Adipocyte (in vitro differentiated cells): ENCODE data around the gene TSC2.
"Not testable (repeated sequence)": the region's sequence is repeated elsewhere in the genome, so short reads cannot be mapped to it uniquely, and the experiment has no call there.

Source experiments
- DNase-seq: peaks from one replicate; pipeline ENCODE4 v3.0.0-alpha.2; 2015; ENCODE audit warnings: low read depth
- H3K27me3 ChIP-seq: replicated peaks from 2 replicates; pipeline ENCODE4 v1.7.0; 2013; ENCODE audit warnings: mild to moderate bottlenecking, low read length, moderate library complexity; ENCODE audit not compliant: control insufficient read depth, insufficient read depth
- H3K36me3 ChIP-seq: 2 replicates; pipeline ENCODE4 v1.7.0; 2013; ENCODE audit warnings: low read length, mild to moderate bottlenecking, moderate library complexity; ENCODE audit not compliant: control insufficient read depth, insufficient read depth, severe bottlenecking
- H3K4me1 ChIP-seq: 2 replicates; pipeline ENCODE4 v1.7.0; 2013; ENCODE audit warnings: mild to moderate bottlenecking, low read length, moderate library complexity; ENCODE audit not compliant: control insufficient read depth, insufficient read depth
- H3K4me3 ChIP-seq: 2 replicates; pipeline ENCODE4 v1.7.0; 2013; ENCODE audit warnings: mild to moderate bottlenecking, low read length, moderate library complexity
- H3K9ac ChIP-seq: 2 replicates; pipeline ENCODE4 v1.7.0; 2013; ENCODE audit warnings: mild to moderate bottlenecking, low read length, moderate library complexity
- H3K9me3 ChIP-seq: 2 replicates; pipeline ENCODE4 v1.7.0; 2013; ENCODE audit warnings: mild to moderate bottlenecking, low read length, moderate library complexity; ENCODE audit not compliant: control insufficient read depth

Gene TSC2

DNA sequence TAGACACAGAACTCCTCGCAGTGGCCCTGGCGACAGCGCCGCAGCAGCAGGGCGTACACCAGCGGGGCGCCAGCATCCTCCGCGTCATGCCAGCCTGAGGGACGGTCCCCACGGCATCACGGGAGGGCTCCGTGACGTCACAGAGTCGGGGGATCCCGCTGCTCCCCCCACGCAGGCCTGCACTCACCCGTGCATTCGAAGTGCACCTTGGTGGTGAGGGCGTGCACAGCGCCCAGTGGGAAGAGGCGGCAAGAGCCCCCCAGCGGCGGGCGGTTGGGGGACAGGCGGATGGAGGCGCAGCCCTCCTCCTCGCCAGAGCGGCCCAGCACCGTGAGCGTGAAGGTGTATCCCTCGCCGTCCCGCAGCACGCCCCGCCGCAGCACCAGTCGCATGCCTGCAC, 58.4 kb downstream of the TSC2 start:
- not testable (repeated sequence) for H3K9ac ChIP-seq, H3K27me3 ChIP-seq, H3K4me1 ChIP-seq, H3K9me3 ChIP-seq, H3K4me3 ChIP-seq, DNase-seq
- H3K36me3 ChIP-seq, result peaks cover 22% of the 10 kb centered on the region

DNA sequence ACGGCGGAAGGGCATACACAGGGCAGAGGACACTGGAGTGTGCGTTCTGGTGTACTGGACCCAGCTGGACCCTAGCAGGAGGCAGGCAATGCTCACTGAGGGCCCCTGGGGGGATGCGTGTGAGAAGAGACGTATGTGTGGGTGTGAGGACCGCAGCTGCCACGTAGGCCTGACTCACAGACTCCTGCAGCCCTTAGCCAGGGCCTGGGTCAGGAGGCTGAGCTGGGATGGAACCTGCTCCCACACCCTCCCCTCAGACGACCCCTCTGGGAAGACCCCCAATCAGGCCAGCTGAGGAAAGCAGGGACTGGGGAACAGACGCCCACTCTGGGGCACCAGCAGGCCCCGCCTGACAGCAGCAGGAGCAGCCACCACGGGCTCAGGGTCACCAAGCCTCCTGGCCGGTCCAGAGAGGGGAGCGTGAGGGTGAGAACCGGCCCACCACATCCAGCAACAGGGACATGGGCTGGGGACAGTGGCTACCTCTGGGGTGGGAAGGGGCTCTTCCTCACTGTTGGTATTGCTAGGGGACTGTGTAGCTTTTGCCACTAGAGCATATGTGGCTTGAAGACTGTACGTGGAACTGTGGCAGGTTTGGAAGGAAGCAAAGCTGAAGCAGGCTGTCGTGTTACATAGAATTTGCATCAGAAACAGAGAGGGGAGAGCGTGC, 59.5 kb downstream of the TSC2 start:
- H3K36me3 ChIP-seq, result peaks cover 22% of the 10 kb centered on the region
- DNase-seq, H3K9me3 ChIP-seq, H3K4me1 ChIP-seq, H3K4me3 ChIP-seq, H3K9ac ChIP-seq, H3K27me3 ChIP-seq: not testable (repeated sequence)

DNA sequence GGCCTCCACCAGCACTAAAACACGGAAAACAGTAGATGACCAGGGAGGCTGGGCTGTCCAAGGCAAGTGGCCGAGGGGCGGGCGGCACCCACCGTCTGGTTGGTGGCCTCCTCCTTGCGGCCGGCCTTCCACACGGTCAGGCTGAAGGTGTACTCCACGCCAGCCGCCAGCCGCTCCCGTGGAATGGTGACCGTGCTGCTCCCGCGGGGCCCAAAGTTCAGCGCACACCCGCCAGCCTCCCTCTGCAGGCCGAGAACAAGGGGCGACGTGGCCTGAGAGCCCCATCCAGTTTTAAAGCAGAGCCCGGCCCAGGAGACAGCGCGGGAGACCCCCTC, 60.0 kb downstream of the TSC2 start:
- not testable (repeated sequence) for H3K27me3 ChIP-seq, H3K4me1 ChIP-seq, H3K4me3 ChIP-seq, H3K9ac ChIP-seq, DNase-seq, H3K9me3 ChIP-seq
- H3K36me3 ChIP-seq, result peaks cover 17% of the 10 kb centered on the region

DNA sequence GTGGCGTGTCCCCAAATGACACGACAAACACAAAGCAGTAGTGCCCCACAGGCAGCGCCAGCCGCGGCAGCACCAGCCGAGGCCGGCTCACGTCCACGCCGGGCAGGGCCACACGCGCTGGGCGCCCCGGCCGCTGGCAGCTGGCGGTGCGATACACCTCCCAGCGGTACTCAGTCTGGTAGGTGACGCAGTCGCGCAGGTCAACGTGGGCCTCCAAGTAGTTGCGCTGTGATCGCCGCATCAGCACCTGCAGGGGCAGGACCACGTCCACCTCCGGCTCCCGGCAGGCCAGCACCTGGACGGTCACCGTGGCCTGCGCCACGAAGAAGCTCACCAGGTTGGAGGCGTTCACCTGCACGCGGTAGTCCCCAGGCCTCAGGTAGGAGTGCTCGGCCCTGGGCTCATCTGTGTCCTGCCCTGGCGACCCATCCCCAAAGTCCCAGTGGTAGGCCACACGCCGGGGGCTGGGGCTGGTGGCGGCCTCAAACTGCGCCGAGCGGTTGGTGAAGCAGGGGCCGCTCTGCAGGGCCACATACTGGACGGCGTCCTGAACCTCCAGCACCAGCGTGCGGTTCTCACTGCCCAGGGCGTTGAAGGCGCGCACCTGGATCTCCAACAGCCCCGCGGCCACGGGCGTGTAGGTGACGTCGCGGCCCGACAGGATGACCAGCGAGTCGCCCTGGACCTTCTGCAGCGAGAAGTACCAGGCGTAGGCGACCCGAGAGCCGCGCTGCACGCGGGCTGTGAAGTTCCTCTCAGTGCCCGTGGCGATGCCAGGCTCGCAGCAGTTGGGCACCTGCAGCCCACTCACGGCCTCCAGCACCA, 60.9 kb downstream of the TSC2 start:
- H3K36me3 ChIP-seq, result peaks cover 17% of the 10 kb centered on the region

DNA sequence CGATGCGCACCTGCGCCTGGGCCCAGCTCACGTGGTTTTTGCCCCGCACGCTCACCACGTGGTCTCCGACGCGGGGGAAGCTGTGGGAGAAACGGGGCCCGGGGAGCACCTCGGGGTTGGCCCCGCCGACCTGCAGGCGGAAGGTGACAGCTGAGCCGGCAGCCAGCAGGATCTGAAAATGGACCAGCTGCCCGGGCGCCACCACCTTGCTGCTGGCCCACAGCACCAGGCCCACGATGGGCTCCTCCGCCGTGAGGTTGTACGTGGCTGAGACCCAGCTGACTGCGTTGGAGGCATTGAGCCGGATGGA, 61.4 kb downstream of the TSC2 start:
- H3K4me3 ChIP-seq, H3K4me1 ChIP-seq, H3K27me3 ChIP-seq, DNase-seq, H3K9me3 ChIP-seq, H3K9ac ChIP-seq: not testable (repeated sequence)
- peaks cover 18% of the 10 kb centered on the region for H3K36me3 ChIP-seq

More for the DNA sequence above, 60.9 kb downstream of the TSC2 start:
- not testable (repeated sequence) for H3K9ac ChIP-seq, H3K27me3 ChIP-seq, H3K4me1 ChIP-seq, DNase-seq, H3K4me3 ChIP-seq, H3K9me3 ChIP-seq

DNA sequence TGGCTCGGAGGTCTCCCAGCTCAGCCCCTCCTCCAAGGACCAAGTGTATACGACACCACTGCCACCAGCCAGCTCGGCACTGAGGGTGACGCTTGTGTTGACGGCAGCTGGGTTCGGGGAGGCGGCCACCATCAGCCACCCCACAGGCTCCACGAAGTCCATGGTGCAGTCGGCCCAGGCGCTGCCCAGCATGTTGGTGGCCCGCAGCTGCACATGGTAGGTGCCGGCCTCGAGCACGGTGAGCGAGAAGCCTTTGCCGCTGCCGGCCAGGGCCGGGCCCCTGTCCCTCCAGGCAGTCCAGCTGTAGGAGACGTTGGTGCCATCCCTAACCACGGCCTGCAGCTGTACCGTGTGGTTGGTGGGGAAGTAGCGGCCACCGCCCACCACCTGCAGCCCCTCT, 62.1 kb downstream of the TSC2 start:
- DNase-seq, H3K27me3 ChIP-seq, H3K9me3 ChIP-seq, H3K9ac ChIP-seq, H3K4me1 ChIP-seq, H3K4me3 ChIP-seq: not testable (repeated sequence)
- peaks cover 19% of the 10 kb centered on the region for H3K36me3 ChIP-seq

DNA sequence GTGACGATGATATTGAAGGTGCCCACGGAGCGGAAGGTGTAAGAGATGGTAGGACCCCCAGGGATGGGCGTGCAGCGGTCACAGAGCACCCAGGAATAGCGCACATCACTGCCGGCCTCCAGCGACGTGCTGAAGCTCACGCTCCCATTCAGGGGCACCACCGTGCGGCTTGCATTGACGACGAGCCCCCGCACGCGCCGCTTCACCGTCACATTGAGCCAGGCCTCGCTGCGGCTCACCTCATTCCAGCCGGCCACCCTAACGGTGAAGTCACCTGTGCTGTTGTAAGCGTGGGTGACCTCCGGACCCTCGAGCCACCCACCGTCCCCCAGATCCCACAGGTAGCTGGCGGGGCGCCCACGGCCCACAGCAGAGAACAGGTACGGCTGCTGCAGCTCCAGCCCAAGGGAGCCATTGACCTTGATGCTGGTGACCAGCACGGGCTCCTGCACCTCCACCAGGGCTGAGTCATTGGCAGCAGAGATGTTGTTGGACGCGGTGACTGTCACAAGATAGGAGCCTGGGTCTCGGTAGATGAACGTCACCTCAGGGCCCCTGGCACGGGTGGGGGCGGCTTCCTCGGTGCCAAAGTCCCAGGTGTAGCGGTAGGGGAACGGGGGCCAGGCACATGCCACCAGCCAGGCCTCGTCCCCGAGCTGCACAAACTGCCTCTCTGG, 62.7 kb downstream of the TSC2 start:
- H3K27me3 ChIP-seq, H3K9me3 ChIP-seq, H3K4me1 ChIP-seq, H3K9ac ChIP-seq, H3K4me3 ChIP-seq, DNase-seq: not testable (repeated sequence)
- H3K36me3 ChIP-seq, result peaks cover 18% of the 10 kb centered on the region

DNA sequence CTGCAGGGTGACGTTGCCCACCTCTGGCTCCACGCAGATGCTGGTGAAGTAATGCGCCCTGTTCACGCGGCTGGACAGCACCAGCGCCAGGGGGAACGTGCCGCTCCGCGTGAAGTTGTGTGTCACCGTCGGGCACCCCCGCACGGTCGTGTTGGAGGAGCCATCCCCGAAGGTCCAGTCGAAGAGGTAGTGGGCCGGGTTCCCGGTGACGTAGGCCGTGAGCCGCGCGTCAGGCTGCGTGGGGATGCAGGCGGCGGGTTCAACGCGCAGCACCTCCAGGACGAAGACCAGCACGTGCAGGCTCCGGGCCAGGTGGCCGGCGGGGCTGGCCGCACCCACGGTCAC, 63.2 kb downstream of the TSC2 start:
- H3K27me3 ChIP-seq, H3K9ac ChIP-seq, DNase-seq, H3K4me1 ChIP-seq, H3K9me3 ChIP-seq, H3K4me3 ChIP-seq: not testable (repeated sequence)
- H3K36me3 ChIP-seq, result peaks cover 15% of the 10 kb centered on the region

DNA sequence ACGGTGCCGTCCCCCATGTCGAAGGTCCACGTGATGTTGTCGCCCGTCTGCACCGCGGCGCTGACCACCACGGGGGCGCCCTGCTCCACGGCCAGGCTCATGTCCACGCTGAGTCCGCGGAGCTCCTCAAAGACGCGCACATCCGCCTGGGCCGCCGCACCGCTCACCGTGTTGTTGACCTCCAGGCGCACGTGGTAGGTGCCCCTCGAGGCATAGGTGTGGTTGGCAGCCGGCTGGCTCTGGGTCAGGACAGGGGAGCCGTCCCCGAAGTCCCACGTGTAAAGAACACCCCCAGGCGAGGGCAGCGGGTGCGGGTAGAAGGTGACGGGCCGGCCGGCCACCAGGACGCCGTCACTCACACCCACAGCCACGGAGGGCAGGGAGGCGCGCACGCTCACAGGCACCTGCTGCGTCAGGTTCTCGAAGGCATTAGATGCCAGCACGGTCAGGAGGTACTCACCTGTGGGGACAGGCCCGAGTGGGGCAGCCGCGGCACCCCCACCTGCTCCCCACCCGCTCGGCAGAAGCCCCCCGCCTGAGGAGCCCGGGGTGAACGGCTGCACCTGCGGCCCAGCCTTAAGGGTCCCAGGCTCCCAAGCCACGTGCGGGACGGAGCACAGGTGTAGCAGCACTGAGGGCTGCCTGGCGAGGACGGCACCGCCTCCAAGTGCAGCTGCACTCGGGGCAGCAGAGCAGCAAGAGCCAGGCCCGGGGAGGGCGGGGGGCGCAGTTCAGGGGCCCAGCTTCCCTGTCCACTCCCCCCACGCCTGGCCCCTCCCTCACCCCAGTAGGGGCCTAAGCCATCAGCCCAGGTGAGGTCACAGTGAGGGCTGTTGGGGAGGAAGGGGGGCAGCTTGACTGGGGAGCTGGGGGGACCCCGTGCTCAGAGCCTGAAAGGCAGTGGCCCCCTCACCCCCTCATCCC, 63.9 kb downstream of the TSC2 start:
- H3K9ac ChIP-seq, H3K4me1 ChIP-seq, H3K27me3 ChIP-seq, H3K4me3 ChIP-seq, H3K9me3 ChIP-seq, DNase-seq: not testable (repeated sequence)
- H3K36me3 ChIP-seq, result peaks cover 15% of the 10 kb centered on the region

DNA sequence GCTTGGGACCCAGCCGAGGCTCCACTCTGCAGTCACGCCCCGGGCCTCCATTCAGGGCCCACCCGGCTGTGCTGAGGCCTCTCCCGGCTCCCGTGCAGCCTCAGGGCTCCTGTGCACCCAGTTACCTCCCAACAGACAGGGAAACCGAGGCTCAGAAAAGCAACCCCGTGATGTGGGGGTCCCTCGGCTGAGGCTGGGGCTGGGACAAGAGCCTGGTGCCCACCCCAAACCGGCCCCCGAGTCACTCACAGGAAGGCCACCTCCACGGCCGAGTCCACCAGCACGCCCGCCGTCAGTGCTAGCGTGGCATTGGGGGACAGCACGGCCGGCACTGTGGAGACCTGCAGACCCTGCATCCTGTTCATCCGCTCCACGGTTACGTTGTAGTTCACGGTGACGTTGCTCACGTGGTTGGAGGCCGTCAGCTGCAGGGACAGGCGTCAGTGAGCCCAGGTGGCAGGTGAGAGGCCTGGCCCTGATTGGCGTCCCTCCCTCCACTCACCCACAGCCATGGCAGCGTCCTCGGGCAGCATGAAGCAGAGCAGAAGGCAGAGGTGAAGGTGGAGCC, 64.8 kb downstream of the TSC2 start:
- not testable (repeated sequence) for H3K4me1 ChIP-seq, DNase-seq, H3K4me3 ChIP-seq, H3K9ac ChIP-seq, H3K9me3 ChIP-seq, H3K27me3 ChIP-seq
- peaks cover 15% of the 10 kb centered on the region for H3K36me3 ChIP-seq

DNA sequence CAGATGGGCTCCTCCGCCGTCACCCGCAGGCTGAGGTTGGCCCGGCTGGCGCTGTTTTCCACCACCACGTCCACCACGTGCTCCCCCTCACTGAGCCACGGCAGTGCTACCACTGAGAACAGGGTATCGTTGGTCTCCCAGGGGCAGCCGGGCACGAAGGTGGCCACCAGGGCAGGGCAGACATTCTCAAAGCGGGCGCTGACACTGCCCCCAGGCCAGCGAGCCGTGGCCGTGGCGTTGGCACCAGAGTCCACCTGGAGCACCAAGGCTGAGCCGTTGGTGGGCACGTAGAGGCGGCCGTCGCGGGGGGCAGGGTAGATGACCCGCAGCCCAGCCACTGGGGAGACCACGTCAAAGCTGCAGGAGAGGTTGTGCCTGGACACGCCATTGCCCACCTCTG, 66.4 kb downstream of the TSC2 start:
- H3K4me3 ChIP-seq, DNase-seq, H3K4me1 ChIP-seq, H3K9me3 ChIP-seq, H3K27me3 ChIP-seq, H3K36me3 ChIP-seq, H3K9ac ChIP-seq: not testable (repeated sequence)
